Activated CD4-positive, alpha-beta T cell treated with anti-CD3 and anti-CD28 coated beads, Interleukin-2, amount 50 U/mL, for 48 hours (primary cell): ENCODE data around the gene C3orf22.

Experiments used
- DNase-seq, 2 experiments: peaks; one replicate each; pipeline ENCODE4 v3.0.0-alpha.2; 2020

C3orf22 gene

GRCh38 chr3:126527006-126527405 is 31.7 kb downstream of the C3orf22 start:
- DNase-seq: no peak

DNA sequence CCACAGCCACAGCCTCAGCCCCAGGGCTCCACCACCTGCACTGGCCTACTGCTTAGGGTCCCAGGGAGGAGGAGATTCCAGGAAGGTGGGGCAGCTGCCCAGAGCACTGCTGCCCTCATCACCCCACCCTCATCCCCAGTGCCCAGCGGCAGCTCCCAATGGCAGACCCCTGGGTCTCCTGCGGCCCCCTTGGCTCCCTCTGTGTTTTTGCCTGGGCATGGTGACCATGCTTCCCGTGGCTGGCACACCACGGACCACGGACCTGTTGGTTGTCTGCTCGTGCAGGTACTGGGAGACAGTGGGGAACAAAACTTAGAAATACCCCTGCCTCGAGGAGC is 32.1 kb downstream of the C3orf22 start:
- DNase-seq: no peak

DNA sequence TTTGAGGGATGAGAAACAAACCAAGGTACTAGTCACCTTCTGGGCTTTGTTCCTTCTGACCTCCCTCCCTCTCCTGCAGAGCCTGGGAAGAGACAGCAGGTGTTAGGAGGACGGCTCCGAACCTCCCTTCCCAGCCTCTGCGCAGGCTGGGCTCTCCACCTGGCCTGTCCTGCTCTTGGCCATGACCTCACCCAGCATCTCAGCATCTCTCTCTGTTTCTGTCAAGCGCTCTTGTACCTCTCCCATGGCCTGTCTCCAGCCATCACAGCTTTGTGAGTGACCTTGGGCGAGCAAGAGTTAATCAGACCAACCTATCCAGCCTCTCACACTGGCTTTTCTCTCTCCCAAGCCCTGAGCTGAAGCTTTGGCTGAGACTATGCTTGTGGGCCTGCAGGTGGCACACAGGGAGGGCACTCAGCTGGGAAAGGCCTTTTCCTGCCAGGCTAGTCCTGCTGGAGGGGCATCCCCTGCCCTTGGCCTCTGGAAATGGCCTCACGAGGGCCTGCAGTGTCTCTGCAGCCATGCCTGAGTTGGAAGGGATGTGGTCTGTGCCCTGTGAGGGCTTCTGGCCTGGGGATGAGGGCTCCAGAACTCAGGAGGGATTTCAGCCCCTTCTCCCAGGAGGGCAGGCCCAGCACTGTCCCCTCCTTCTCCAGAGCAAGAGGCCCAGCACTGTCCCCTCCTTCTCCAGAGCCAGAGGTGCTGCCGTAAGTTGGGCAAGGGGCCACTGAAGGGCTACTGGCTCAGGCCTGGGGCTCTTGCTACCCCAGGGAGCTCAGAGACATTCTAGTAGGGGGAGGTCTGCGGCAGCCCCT is 32.7 kb downstream of the C3orf22 start:
- DNase-seq: no peak

- no peak for DNase-seq
Measured at GRCh38 chr3:126525091-126525852, 33.5 kb downstream of the C3orf22 start.

DNA sequence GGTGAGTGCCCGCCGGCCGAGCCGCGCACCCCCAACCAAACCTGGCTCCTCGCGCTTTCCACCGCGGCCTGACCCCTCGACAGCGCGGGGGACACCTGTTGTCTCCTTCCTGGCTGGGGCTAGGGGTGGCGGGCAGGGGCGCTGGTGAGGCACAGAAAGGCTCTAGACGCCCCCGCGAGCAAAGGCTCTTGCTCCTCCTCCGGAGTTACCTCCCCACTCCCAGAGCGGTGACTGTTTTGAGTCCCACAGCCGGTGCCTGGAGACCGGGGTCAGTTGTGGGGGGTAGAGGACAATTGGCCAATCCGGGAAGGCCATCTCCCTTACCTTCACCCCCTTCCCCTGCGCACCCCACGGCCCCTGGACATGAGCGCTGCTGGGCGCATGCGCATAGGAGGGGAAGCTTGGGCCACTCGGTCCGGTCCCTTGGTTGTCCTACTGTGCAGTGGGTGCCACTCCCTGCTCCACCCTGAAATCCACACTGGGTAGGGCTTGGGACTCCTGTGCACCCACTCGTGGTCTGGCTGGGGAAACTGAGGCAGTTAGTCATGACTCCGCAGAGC is 34.2 kb downstream of the C3orf22 start:
- DNase-seq: no peak

GRCh38 chr3:126523745-126524428 is 34.8 kb downstream of the C3orf22 start, which contains the start of gene CHST13:
TSS of gene CHST13 (plus strand) at chr3:126524155. CDS start at chr3:126524333, 178 bp downstream.
- no peak for DNase-seq

GRCh38 chr3:126522363-126522788 is 36.4 kb downstream of the C3orf22 start:
- DNase-seq: peak; percentile 42 to 44

GRCh38 chr3:126521122-126521891 is 37.4 kb downstream of the C3orf22 start:
- DNase-seq: no peak

- no peak for DNase-seq
Measured at GRCh38 chr3:126519506-126520455, 39.0 kb downstream of the C3orf22 start.

- no peak for DNase-seq
Measured at GRCh38 chr3:126518779-126519177, 40.0 kb downstream of the C3orf22 start.

- no peak for DNase-seq
Measured at GRCh38 chr3:126517986-126518778, 40.5 kb downstream of the C3orf22 start.

GRCh38 chr3:126517291-126517951 is 41.3 kb downstream of the C3orf22 start, which contains the start of gene UROC1:
TSS of gene UROC1 (minus strand) at chr3:126517773. CDS start at chr3:126517719, 54 bp downstream.
- no peak for DNase-seq

DNA sequence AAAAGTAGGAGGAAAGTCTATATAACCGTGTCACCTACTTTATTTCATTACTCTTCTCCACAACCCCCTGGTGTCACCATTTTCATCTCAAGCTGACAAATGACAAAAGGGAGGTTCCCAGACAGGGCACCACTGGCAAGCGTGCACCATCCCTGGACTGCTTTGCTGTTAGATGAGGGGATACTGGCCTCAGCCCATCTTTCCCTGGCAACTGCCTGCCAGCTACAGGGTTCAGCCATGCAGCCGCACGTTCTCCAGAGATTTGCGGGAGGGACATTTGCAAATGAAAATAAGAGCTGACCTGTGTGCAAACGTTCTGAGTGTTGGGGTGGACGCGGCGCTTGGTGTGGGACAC is 41.8 kb downstream of the C3orf22 start:
- no peak for DNase-seq

DNA sequence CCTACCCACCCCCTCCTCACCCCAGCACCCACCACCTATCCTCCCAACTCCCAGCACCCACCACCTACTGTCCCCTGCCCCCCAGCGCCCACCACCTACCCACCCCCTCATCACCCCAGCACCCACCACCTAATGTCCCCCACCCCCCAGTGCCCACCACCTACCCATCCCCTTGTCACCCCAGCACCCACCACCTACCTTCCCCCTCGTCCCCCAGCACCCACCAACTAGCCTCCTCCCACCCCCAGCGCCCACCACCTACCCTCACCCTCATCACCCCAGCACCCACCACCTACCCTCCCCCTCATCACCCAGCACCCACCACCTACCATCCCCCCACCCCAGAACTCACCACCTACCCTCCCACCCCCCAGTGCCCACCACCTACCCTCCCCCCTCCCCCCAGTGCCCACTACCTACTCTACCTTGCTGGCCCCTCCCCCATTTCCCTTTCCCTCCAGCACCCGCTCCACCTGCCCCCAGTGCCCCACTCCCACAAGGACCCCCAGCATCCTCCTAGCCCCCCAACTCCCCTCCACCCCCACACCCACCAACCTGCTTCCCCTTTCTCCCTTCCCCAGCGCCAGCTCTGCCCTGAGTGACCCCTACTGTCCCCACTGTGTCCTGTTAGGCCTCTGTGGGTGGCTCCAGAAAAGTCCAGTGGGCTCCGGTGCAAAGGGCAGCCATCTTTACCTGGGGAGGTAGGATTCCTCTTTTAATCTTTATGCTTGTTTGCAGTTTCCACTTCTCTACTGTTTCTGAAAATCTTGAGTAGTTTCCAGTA is 42.4 kb downstream of the C3orf22 start:
- no peak for DNase-seq

DNA sequence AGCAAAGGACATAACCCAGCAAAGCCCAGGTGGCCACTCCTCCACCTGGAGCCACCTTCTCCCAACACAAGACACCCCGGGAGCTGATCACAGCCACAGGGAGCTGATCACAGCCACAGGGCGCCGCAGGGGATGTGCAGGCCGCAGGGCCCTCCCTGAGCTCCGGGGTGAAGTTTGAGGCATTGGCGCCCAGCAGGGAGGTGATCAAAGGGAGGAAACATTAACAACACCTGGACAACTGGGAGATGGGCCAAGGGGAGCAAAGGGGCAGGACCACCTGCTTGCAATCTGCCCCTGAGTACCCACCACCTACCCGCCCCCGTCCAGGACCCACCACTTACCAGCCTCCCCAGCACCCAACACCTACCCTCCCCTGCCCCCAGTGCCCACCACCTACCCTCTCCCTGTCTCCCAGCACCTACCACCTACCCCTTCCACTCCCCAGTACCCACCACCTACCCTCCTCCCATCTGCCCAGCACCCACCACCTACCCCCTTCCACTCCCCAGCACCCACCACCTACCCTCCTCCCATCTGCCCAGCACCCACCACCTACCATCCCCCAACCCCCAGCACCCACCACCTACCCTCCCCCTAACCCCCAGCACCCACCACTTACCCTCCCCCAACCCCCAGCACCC is 43.5 kb downstream of the C3orf22 start:
- no peak for DNase-seq

DNA sequence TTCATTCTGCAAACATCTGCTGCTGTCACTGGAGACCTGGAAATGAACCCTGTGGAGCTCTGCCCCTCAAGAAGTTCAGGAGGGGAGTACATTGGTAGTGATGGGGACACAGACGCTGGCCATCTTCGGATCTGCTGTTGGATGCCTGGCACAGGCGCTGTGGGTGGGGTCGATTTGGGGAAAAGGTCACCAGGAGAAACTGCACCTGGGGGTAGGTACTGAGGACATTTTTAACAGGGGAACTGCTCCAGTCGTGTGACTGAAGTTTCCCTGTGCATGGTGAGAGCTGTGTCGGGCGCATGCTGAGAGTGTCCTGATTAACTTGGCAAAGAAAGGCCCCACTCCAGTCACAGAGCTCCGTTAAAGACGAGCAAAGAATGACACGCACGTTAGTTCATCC is 44.6 kb downstream of the C3orf22 start:
- DNase-seq: no peak

DNA sequence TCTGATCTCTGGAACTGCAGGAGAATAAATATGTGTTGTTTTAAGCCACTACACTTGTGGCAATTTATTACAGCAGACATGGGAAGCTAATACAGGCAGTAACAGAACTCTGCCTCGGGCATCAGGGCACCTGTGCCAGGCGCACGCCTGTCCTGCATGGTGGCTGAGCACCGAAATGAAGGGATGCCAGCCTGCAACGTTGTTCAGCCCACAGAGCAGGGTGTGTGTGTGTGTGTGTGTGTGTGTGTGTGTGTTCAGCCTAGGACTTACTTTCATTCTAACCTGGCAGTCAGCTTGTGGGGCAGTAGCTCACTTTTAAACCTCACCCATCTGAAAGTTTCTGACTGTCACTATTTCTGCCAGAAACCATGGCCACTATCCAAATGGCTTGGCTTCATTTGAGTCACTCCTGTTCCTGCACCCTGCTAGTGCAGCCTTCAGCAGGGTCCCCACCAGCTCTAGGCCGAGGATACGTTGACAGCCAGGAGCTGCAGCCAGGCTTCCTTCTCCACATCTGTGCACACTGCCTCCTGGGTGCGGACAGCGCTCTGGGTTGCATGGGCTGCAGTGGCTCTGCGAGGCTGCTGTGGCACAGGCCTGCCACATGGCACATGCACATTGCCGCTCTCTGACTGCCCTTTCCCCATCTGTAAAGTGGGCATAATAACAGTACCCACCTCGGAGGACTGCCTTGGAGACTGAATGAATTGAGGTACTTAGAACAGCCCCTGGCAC is 45.6 kb downstream of the C3orf22 start:
- DNase-seq: no peak

DNA sequence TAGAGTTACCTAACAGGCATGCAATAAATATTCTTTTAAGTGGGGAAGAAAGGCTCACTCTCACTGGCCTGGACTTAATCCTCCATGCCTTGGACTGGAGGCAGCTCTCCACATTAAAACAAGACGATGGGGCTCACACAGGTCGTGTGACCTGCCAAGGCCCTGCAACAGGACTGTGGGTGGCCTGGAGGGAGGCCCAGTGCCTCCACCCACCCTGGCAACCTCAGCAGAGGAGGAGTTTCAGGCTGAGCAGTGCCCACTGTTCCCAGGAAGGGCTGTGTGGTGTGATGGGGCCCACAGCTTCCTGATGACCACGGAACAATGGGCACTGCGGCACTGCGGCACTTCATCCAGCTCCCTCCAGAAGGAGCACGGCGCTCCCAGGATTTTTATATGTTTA is 46.7 kb downstream of the C3orf22 start:
- no peak for DNase-seq
